Prostate gland (tissue), 2 donors: ENCODE data around the gene CYP51A1.

Source experiments
- POLR2A ChIP-seq: fragments of 450-650 bp; IDR thresholded peaks from one replicate; pipeline ENCODE4 v1.6.1; 2016; ENCODE audit warnings: antibody characterized with exemption, mild to moderate bottlenecking
- TF ChIP-seq, protein P1 (sequence below), 4 experiments: fragments of 200-600 bp in 2 of 4; fragments of 450-650 bp in 2 of 4; sonication (generic) in 2 of 4; IDR thresholded peaks; 1 replicate in 3 of 4; 2 replicates in 1 of 4; pipeline ENCODE4 v1.5.1; 2016 to 2019; ENCODE audit warnings: antibody characterized with exemption in 4 of 4, mild to moderate bottlenecking in 2 of 4, moderate library complexity in 2 of 4

DNA sequence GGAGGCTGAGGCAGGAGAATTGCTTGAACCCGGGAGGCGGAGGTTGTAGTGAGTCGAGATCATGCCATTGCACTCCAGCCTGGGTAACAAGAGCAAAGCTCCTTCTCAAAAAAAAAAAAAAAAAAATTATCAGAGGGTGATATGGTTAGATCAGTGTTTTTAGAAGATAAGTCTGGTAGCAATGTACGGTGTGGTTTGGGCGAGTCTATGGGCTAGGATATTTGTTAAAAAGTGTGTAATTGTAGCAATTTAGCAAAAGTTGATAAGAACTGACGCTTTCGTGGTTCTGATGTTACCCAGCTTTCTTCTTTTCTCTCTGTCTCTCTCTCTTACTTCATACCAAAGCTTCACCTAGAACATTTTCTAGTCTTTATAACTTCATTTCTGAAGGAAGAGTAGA is 6.9 kb upstream of the CYP51A1 start:
- TF ChIP-seq, protein P1, sequence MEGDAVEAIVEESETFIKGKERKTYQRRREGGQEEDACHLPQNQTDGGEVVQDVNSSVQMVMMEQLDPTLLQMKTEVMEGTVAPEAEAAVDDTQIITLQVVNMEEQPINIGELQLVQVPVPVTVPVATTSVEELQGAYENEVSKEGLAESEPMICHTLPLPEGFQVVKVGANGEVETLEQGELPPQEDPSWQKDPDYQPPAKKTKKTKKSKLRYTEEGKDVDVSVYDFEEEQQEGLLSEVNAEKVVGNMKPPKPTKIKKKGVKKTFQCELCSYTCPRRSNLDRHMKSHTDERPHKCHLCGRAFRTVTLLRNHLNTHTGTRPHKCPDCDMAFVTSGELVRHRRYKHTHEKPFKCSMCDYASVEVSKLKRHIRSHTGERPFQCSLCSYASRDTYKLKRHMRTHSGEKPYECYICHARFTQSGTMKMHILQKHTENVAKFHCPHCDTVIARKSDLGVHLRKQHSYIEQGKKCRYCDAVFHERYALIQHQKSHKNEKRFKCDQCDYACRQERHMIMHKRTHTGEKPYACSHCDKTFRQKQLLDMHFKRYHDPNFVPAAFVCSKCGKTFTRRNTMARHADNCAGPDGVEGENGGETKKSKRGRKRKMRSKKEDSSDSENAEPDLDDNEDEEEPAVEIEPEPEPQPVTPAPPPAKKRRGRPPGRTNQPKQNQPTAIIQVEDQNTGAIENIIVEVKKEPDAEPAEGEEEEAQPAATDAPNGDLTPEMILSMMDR (IDR thresholded peaks at IDR 0.05) = no peak
- no peak for TF ChIP-seq POLR2A
